Fibroblast of mammary gland (primary cell): ENCODE results near the gene ARHGAP27.
A peak's percentile ranks its signal among the peaks of the same experiment; 100 is the strongest.

ENCODE experiments used
- DNase-seq: peaks from one replicate; pipeline ENCODE4 v3.0.0-alpha.2; 2010; ENCODE audit warnings: low read depth
- H3K4me3 ChIP-seq: 2 replicates; pipeline ENCODE4 v1.5.1; 2011; ENCODE audit warnings: low read depth, mild to moderate bottlenecking, low read length, moderate library complexity; ENCODE audit not compliant: control insufficient read depth
- TF ChIP-seq, protein P1 (sequence below): conservative IDR thresholded peaks from 2 replicates; pipeline ENCODE4 v1.5.1; 2011; ENCODE audit warnings: low read depth, low read length, inconsistent platforms; ENCODE audit not compliant: control insufficient read depth, insufficient read depth

The ARHGAP27 gene

GRCh38 chr17:45377401-45377800 lies 55.3 kb downstream of the ARHGAP27 start:
- TF ChIP-seq, protein P1, sequence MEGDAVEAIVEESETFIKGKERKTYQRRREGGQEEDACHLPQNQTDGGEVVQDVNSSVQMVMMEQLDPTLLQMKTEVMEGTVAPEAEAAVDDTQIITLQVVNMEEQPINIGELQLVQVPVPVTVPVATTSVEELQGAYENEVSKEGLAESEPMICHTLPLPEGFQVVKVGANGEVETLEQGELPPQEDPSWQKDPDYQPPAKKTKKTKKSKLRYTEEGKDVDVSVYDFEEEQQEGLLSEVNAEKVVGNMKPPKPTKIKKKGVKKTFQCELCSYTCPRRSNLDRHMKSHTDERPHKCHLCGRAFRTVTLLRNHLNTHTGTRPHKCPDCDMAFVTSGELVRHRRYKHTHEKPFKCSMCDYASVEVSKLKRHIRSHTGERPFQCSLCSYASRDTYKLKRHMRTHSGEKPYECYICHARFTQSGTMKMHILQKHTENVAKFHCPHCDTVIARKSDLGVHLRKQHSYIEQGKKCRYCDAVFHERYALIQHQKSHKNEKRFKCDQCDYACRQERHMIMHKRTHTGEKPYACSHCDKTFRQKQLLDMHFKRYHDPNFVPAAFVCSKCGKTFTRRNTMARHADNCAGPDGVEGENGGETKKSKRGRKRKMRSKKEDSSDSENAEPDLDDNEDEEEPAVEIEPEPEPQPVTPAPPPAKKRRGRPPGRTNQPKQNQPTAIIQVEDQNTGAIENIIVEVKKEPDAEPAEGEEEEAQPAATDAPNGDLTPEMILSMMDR, result no peak
- no peak overlapping the region for H3K4me3 ChIP-seq
- DNase-seq, result no peak

- no peak for DNase-seq
- TF ChIP-seq, protein P1, result no peak
- no peak overlapping the region for H3K4me3 ChIP-seq
Measured at GRCh38 chr17:45376171-45377005, 56.3 kb downstream of the ARHGAP27 start.

DNA sequence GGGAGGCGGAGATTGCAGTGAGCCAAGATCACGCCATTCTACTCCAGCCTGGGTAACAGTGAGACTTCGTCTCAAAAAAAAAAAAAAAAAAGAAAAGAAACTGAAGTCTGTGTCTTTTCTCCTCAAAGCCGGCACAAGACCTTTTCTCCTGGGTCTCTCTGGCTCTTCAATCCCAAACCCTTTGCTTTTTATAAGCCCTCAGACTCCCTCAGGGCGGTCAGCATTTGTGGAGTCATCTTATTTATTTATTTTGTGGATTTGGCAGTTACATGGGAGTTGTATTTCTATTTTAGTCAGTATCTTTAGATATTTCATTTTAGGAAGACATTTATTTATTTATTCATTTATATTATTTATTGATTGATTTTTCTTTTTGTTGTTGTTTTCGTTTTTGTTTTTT lies 58.2 kb downstream of the ARHGAP27 start:
- TF ChIP-seq, protein P1, result no peak
- no peak overlapping the region for H3K4me3 ChIP-seq
- DNase-seq, result no peak

DNA sequence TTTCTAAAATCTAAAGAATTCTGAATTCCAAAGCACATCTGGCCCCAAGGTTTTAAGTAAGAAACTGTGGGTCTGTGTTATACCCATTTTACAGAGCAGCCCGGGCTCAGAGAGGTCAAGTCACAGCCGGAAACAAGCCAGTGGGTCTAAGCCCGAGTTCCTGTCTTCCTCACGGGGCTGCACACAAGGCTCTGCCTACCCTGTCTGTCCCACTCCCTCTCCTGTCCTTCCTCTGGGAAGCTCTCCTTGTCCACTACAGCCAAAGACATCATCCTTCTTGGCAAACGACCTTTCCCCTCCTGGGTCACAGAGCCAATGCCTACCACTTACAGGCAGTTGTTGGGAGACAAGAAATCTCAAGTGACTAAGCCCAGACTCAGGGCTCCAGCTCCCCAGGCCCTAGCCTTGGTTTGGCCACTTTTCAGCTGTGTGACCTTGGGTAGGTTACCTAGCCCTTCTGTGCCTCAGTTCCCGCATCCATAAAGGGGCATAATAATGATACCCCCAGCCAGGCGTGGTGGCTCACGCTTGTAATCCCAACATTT lies 60.3 kb downstream of the ARHGAP27 start:
- TF ChIP-seq, protein P1, result no peak
- peak; percentile 44 for DNase-seq
- H3K4me3 ChIP-seq, result no peak overlapping the region

DNA sequence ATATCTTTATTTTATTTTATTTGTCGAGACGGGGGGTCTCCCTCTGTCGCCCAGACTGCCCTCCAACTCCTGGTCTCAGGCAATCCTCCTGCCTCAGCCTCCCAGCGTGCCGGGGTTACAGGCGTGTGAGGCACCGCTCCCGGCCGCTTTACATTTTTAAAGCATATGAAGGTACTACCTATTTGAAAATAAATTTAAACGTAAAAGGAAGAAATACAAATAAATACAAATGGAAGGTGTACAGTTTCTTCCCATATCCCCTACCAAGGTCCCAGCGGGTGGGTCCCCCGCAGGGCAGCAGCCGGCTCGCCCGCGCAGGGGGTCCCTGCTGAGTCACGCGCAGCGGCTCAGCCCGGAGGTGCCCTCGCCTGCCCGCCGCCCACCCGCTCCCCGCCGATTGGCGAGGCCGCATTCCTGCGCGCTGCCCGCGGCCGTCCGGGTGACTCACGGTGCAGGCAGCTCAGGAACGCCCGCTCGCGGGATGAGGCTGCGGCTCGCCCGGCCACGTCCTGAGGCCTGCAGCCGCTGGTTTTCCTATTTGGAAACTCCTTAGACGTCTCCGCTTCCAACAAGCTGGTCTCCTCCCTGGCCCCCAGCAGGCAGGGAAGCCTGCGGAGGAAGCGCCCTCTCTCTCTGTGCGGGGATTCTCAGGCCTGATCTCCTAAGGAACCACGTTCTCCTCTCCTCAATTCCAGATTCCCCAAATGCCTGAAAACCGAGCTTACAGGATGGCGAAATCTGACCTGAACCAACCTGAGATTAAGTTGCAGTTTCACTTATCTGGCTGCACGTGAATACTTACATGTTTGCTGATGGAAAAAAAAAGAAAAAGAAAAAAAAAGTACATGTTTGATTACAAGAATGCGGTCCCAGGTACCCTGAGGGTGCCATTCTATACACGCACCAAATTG lies 61.0 kb downstream of the ARHGAP27 start:
- DNase-seq, result peak; percentile 92
- no peak overlapping the region for H3K4me3 ChIP-seq
- TF ChIP-seq, protein P1, result peak; percentile 14

- DNase-seq, result no peak
- H3K4me3 ChIP-seq, result no peak overlapping the region
Measured at GRCh38 chr17:45370949-45371413, 61.7 kb downstream of the ARHGAP27 start.

More at GRCh38 chr17:45370949-45371413, 61.7 kb downstream of the ARHGAP27 start:
- TF ChIP-seq, protein P1, result no peak
